ENCODE measurements around the gene SLC25A25. TPM values are rescaled to one million over a fixed set of nuclear protein-coding genes. Genes with fewer than 3 reads are reported as not detected.

The SLC25A25 gene
- total and polyA plus RNA-seq, 9 of the 15 experiments (the other 6 are each of a cell fraction or from before 2014, with no cell fraction given) = 0.07 to 35.9 (median 23.2) TPM

GRCh38 chr9:128142061-128142460 lies 74.0 kb downstream of the SLC25A25 start:
- Histone ChIP-seq H3K4me2 (ENCODE audit: insufficient read depth, low read length) (no peak overlapping the region), H4K20me1 (replicated peaks; ENCODE audit: control insufficient read depth, insufficient read depth, low read length) (no peaks in the 10 kb centered on the region), H3K27me3 (ENCODE audit: control insufficient read depth in 2 of 2, insufficient read depth in 2 of 2, low read length in 2 of 2) (no peaks in the 10 kb centered on the region), H3K9ac (ENCODE audit: insufficient read depth in 1 of 2, low read depth in 2 of 2, low read length in 2 of 2) (peak overlapping the region in 1 of 2 experiments; percentile 50; a peak in 1 of 4 replicates), H3K9me1 (ENCODE audit: control insufficient read depth, insufficient read depth, low read length) (no peaks in the 10 kb centered on the region), H3K4me1 (replicated peaks in 1 of 2; ENCODE audit: control insufficient read depth in 2 of 2, insufficient read depth in 2 of 2, low read length in 2 of 2) (peaks cover 23 to 45% of the 10 kb centered on the region in 2 experiments), H3K79me2 (ENCODE audit: control insufficient read depth, insufficient read depth, low read length) (no peaks in the 10 kb centered on the region), H3K36me3 (ENCODE audit: control insufficient read depth, insufficient read depth, low read length) (no peaks in the 10 kb centered on the region), H3K9me3 (replicated peaks; ENCODE audit: control insufficient read depth, insufficient read depth, low read depth, low read length) (no peaks in the 10 kb centered on the region), H3K4me3 (no peak overlapping the region), H3K27ac (ENCODE audit: extremely low read depth, low read depth, low read length) (no peak overlapping the region), H2AFZ (ENCODE audit: low read depth, low read length) (peak overlapping the region; percentile 51; the same call in 1 of the 2 replicates)
- ChIA-PET POLR2A (interaction anchor here (0.6 to 1.3 kb wide), 3 partner anchors 14 to 110 kb away, joined by 3 read pairs; no protein-coding TSS in a partner anchor), CTCF (ENCODE audit: low intra/inter-chr PET ratio) (no interaction called here)
- FAIRE-seq (peak; percentile 74), ATAC-seq (peak; percentile 37), DNase-seq (ENCODE audit: extremely low read depth in 1 of 4, low spot score in 3 of 4) (no peak)
- in situ Hi-C loops (cut with MboI) = no loop called here
- BruUV-seq (replicated peaks) = no TSS peak
- WGBS (ENCODE audit: insufficient coverage, low coverage, missing lambda C conversion rate) = 55% methylated on average over 4 of the region's 4 CpGs
- intact Hi-C loops (cut with micrococcal nuclease) = no loop called here
- TF ChIP-seq GABPA (tag; conservative IDR thresholded peaks at IDR 0.05; ENCODE audit: low read depth) (peak; percentile 38; the same call in 1 of the 2 replicates), NBN (IDR thresholded peaks at IDR 0.05; ENCODE audit: low read depth) (no peak), HOMEZ (CRISPR knock-in tag; IDR thresholded peaks at IDR 0.05) (no peak), ZNF197 (CRISPR knock-in tag; IDR thresholded peaks at IDR 0.05; ENCODE audit: low read depth) (no peak), KDM1A (IDR thresholded peaks at IDR 0.05) (no peak), ZNF224 (CRISPR knock-in tag; IDR thresholded peaks at IDR 0.05) (0 out of 2 replicates have a peak, but pooled peaks have one; percentile 55)
